Measurements from ENCODE around the gene B4GALT3. TPM values are rescaled to one million over a fixed set of nuclear protein-coding genes. Genes with fewer than 3 reads are reported as not detected.

Gene B4GALT3
- total and polyA plus RNA-seq, 2 of the 8 experiments (the other 6 are each of a cell fraction or from before 2014, with no cell fraction given), result 42.3 to 43.0 TPM

DNA sequence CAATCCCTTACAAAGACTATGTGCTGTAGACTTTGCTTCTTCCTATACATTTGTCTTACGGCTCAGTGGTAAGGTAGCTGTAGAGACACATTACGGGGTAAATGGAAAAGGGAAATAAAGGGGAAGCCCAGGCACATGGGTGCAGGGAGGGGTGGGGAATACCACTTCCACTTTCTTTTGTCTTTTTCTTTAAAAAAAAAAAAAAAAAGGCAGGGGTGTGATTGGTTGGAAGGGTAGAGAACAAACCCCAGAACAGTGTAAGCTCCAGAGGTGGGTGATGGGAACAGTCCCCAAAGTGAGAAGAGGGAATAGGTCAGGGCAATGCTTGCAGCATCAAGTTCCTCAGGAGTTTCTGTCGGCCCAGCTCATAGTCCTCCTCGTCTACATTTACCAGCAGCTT lies 55.5 kb downstream of the B4GALT3 start:
- no peak overlapping the region for H2AK5ac ChIP-seq (ENCODE audit: low read depth, low read length)
- peaks cover 7% of the 10 kb centered on the region; the same call in 1 of the 2 replicates for H3K79me1 ChIP-seq (ENCODE audit: low read depth, low read length)
- ChIA-PET POLR2A (ENCODE audit: partially characterized antibody) (interaction anchor here (1.0 to 1.2 kb wide), 4 partner anchors 15 to 168 kb away, joined by 3 to 6 read pairs (median 4); partner anchors contain the start of gene PPOX), CTCF (ENCODE audit: partially characterized antibody) (interaction anchor here (0.8 to 1.4 kb wide), 4 partner anchors 19 to 50 kb away, joined by 3 to 4 read pairs (median 4); no protein-coding TSS in a partner anchor)
- H2BK15ac ChIP-seq (ENCODE audit: low read length), result no peak overlapping the region
- TF ChIP-seq YY1 (IDR thresholded peaks at IDR 0.05; ENCODE audit: low read depth, low read length), result no peak
- TF ChIP-seq KDM1A (IDR thresholded peaks at IDR 0.05; ENCODE audit: borderline replicate concordance, low read length), result no peak
- no peak for TF ChIP-seq BCL11A (IDR thresholded peaks at IDR 0.05; ENCODE audit: low read depth in 2 of 2, low read length in 2 of 2)
- TF ChIP-seq MAFK (IDR thresholded peaks at IDR 0.05; ENCODE audit: low read depth, low read length), result no peak
- H3K4ac ChIP-seq (replicated peaks; ENCODE audit: insufficient read length, low read depth, low read length), result no peak overlapping the region
- no peak overlapping the region for H3K18ac ChIP-seq (ENCODE audit: extremely low read depth, low read length)
- no peak overlapping the region for H3K23ac ChIP-seq (ENCODE audit: insufficient read length)
- H3K27me3 ChIP-seq (replicated peaks in 1 of 4; ENCODE audit: control insufficient read depth in 3 of 4, extremely low read depth in 1 of 4, insufficient read depth in 3 of 4, low read length in 3 of 4), result no peaks in the 10 kb centered on the region
- no peak overlapping the region for H4K5ac ChIP-seq (ENCODE audit: insufficient read length, low read depth, low read length)
- peaks cover 0 to 30% of the 10 kb centered on the region in 2 experiments; a peak in 2 of 4 replicates for H3K79me2 ChIP-seq (ENCODE audit: control insufficient read depth in 1 of 2, insufficient read depth in 2 of 2, low read length in 2 of 2)
- no peak overlapping the region for H3K4me2 ChIP-seq (ENCODE audit: insufficient read depth in 1 of 2, low read depth in 2 of 2, low read length in 2 of 2)
- H3K9me3 ChIP-seq (ENCODE audit: insufficient read depth in 2 of 2, low read depth in 1 of 2, low read length in 1 of 2), result no peaks in the 10 kb centered on the region
- peaks cover 16 to 62% (median 34%) of the 10 kb centered on the region in 4 experiments for H3K36me3 ChIP-seq (ENCODE audit: control insufficient read depth in 2 of 4, insufficient read depth in 4 of 4, low read length in 3 of 4)
- H4K20me1 ChIP-seq (replicated peaks in 1 of 2; ENCODE audit: control insufficient read depth in 1 of 2, insufficient read depth in 2 of 2, low read length in 2 of 2), result peaks cover 0 to 16% of the 10 kb centered on the region in 2 experiments
- no peak for DNase-seq (ENCODE audit: low read depth in 1 of 2, low spot score in 2 of 2)
- H3K14ac ChIP-seq (ENCODE audit: insufficient read length), result no peak overlapping the region
- H2BK5ac ChIP-seq (ENCODE audit: low read depth, low read length), result no peak overlapping the region
- H3K27ac ChIP-seq (ENCODE audit: low read depth, low read length), result no peak overlapping the region
- no peak for FAIRE-seq
- no peak overlapping the region for H4K91ac ChIP-seq (replicated peaks; ENCODE audit: insufficient read length, low read length)
- H4K8ac ChIP-seq (ENCODE audit: extremely low read depth, insufficient read depth, low read length), result no peak overlapping the region
- WGBS, 2 experiments (ENCODE audit: extremely low coverage in 1 of 2, insufficient coverage in 1 of 2, insufficient read length in 1 of 2, insufficient replicate concordance in 2 of 2, low coverage in 1 of 2, low lambda C conversion rate in 2 of 2, missing lambda C conversion rate in 1 of 2), result 89% methylated on average over 4 of the region's 4 CpGs; no CpG with 5 or more reads in 1 of the 2 experiments
- H3K56ac ChIP-seq (replicated peaks; ENCODE audit: insufficient read length, low read depth, low read length), result no peak overlapping the region
- no peak overlapping the region for H3K9ac ChIP-seq (replicated peaks in 1 of 4; ENCODE audit: extremely low read depth in 1 of 4, low read depth in 3 of 4, low read length in 3 of 4)
- H2BK20ac ChIP-seq (ENCODE audit: low read length), result no peak overlapping the region
- H3K23me2 ChIP-seq (ENCODE audit: low read depth, low read length), result peaks cover 12% of the 10 kb centered on the region
- no peak overlapping the region for H2AFZ ChIP-seq (ENCODE audit: low read length)
- no peak overlapping the region for H2BK12ac ChIP-seq (ENCODE audit: low read depth, low read length)
- H2BK120ac ChIP-seq (replicated peaks; ENCODE audit: low read depth, low read length), result no peak overlapping the region
- H3K4me3 ChIP-seq (ENCODE audit: extremely low read depth in 1 of 4, insufficient read depth in 2 of 4, low read depth in 3 of 4, low read length in 4 of 4), result no peak overlapping the region
- peaks cover 4 to 10% (median 5%) of the 10 kb centered on the region in 4 experiments; a peak in 6 of 7 replicates for H3K4me1 ChIP-seq (replicated peaks in 1 of 4; ENCODE audit: control insufficient read depth in 3 of 4, insufficient read depth in 4 of 4, low read length in 3 of 4)

All from H1 (cell line).